NCI-H2227 treated with DMSO at 0.1 percent for 48 hours (cell line): ENCODE data around the gene IQCF5.
"Not testable (repeated sequence)": the region's sequence is repeated elsewhere in the genome, so short reads cannot be mapped to it uniquely, and the experiment has no call there.

Experiments used
- DNase-seq: peaks from one replicate; lab custom pipeline; 2025; lab: John Stamatoyannopoulos, UW

Gene IQCF5

GRCh38 chr3:51868896-51869295 lies 6.5 kb downstream of the IQCF5 start:
- DNase-seq, result not testable (repeated sequence)

- no peak for DNase-seq
Measured at GRCh38 chr3:51862886-51863285, 12.5 kb downstream of the IQCF5 start.

- no peak for DNase-seq
Measured at GRCh38 chr3:51860703-51861665, 14.4 kb downstream of the IQCF5 start, which contains the start of gene IQCF2. IQCF2 (plus strand) TSS chr3:51861615; CDS start chr3:51861667, 52 bp downstream.

- not testable (repeated sequence) for DNase-seq
Measured at GRCh38 chr3:51855411-51855810, 20.0 kb downstream of the IQCF5 start.

- no peak for DNase-seq
Measured at GRCh38 chr3:51845129-51845528, 30.3 kb downstream of the IQCF5 start.

- DNase-seq, result no peak
Measured at GRCh38 chr3:51836606-51837005, 38.8 kb downstream of the IQCF5 start.

- no peak for DNase-seq
Measured at GRCh38 chr3:51830836-51831385, 44.5 kb downstream of the IQCF5 start.

GRCh38 chr3:51830345-51830744 lies 45.1 kb downstream of the IQCF5 start:
- DNase-seq, result no peak

GRCh38 chr3:51828297-51828696 lies 47.1 kb downstream of the IQCF5 start:
- DNase-seq, result no peak
